NOMO-1 (cell line): ENCODE measurements around the gene PRDM13.
"Not testable (repeated sequence)": the region's sequence is repeated elsewhere in the genome, so short reads cannot be mapped to it uniquely, and the experiment has no call there.

Experiments
- DNase-seq, 2 experiments: peaks; one replicate each; lab custom pipeline; 2025; ENCODE audit not compliant: unreplicated experiment in 2 of 2; lab: John Stamatoyannopoulos, UW

The PRDM13 gene

DNA sequence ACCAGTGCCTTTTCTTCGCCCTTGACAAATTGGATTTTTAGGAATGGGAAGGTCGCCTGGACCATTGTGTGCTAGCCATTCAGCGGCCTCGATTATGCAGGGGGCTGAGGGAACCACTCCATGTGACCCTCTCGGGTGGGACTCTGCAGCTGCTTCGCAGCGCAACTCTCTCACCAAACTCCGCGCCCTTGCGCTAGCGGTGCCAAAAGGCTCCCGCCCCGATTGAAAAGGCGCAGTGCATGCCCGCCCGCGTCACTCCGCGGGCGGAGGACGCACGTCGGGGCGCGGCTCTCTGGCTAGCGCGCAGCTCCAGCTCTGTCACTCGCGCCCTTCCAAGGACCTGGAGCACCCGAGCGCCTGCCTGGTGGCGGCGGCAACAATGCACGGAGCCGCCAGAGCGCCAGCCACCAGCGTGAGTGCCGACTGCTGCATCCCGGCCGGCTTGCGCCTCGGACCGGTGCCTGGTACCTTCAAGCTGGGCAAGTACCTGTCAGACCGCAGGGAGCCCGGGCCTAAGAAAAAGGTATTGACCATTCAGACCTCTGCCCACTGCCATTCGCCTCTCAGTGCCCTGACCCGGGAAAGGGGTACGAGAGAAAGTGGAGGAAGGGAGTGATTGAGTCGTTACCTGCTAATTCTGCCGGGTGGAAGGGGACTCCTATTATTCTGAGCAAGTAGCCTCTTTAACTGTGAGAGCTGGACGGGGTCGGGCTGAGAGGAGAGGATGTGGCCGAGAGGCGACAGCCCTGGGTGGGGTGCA is at the start of gene PRDM13:
PRDM13 (plus strand) TSS at position 178 of the 760 bp plus-strand sequence; CDS start at position 380, 202 bp downstream.
- DNase-seq = no peak

GRCh38 chr6:99559057-99559456 is 47.6 kb upstream of the PRDM13 start:
- DNase-seq = peak in 1 of 2 experiments; percentile 9

GRCh38 chr6:99560668-99561067 is 46.0 kb upstream of the PRDM13 start:
- DNase-seq = no peak

DNA sequence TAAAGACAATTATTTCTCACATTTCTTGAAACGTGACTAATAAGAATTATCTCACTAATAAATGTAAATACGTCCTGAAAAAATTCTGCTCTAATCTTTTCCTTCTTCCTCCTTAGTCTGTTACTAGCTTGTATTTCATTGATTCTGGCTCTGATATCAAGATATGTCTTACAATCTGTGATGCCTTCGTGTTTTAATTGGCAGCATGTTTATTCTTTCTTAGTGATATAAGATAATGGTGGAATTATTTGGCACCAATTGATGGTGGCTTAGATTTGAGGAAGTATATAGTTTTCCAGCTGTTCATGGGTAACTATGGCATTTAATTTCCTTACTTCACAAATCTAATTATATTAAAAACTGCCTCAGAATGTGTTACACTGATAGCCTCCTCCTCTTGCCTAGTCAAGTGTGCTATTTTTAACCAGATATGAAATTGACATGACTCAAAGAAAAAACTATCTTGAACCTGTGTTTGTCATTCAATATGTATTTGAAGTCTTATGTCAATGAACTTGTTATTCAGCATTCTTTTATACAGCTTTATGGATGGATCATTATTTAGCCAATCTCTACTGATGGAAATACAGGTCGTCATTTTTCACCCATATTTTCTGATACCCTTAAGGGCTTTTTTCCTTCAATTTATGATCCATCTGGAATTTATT is 43.4 kb upstream of the PRDM13 start:
- no peak for DNase-seq

- peak; percentile 83 to 87 for DNase-seq
Measured at GRCh38 chr6:99568103-99568933, 38.3 kb upstream of the PRDM13 start, which contains the start of gene CCNC. CCNC (minus strand) TSS chr6:99568660; CDS start chr6:99568527, 133 bp downstream.

DNA sequence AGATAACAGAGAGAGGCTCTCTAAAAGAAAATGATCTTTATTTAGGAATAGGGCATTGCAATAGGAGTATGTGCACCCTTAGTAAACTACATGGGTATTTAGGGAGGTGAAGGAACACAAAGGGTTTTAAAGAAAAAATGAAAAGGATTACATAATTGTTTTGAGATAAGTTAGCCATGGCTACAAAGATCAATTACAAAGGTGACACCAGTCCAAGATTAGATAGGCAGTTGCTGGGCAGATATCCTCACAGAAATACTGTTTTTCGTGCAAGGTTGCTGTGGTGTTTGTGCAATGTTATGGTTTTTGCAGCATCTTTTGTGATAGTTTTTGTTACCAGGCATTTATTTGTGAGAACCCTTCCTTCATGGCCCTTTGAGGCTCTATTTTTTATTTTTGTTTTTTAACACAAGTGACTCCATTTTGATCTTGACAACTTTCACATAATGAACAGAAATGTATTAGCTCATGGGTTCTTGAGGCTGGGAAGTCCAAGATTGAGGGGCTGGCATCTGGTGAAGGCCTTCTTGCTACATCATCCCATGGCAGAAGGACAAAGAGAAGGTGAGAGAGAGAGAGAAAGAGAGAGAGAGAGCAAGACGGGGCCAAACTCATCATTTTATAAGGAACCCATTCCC is 32.5 kb upstream of the PRDM13 start:
- DNase-seq = no peak

DNA sequence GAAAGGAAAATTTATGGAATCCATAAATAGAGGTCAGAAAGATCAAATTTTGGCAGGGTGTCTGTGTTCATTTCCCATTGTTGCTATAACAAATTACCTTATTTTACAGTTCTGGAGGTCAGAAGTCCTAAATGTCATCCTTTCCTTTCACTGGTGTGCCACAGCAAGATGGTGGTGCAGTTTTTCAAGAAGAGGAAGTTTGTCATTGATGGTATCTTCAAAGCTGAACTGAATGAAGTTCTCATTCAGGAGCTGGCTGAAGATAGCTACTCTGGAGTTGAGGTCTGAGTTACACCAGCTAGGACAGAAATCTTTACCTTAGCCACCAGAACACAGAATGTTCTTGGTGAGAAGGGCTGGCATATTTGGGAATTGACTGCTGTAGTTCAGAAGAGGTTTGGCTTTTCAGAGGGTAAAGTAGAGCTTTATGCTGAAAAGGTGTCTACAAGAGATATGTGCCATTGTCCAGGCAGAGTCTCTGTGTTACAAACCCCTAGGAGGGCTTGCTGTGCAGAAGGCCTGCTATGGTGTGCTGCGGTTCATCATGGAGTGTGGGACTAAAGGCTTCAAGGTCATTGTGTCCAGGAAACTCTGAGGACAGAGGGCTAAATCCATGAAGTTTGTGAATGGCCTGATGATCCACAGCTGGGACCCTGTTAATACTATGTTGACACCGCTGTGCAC is 30.9 kb upstream of the PRDM13 start:
- DNase-seq = no peak

- no peak for DNase-seq
Measured at GRCh38 chr6:99579781-99580180, 26.9 kb upstream of the PRDM13 start.

DNA sequence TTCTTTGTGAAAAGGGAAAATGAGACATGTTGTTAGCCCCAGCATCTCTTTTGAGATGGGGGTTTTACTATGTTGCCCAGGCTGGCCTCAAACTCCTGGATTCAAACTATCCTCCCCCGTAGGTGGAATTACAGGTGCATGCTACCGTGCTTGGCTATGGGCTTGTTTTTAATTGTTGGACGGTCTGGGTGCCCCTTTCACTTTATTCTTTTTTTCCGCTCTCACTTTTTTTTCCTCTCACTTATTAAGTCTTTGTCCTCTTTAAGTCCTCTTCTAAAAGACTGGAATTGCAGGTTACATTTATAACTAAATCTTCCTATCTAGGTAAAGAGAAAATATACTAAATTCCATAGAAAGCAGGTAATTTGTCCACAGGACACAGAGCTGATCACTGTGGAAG is 18.8 kb upstream of the PRDM13 start:
- DNase-seq = no peak

DNA sequence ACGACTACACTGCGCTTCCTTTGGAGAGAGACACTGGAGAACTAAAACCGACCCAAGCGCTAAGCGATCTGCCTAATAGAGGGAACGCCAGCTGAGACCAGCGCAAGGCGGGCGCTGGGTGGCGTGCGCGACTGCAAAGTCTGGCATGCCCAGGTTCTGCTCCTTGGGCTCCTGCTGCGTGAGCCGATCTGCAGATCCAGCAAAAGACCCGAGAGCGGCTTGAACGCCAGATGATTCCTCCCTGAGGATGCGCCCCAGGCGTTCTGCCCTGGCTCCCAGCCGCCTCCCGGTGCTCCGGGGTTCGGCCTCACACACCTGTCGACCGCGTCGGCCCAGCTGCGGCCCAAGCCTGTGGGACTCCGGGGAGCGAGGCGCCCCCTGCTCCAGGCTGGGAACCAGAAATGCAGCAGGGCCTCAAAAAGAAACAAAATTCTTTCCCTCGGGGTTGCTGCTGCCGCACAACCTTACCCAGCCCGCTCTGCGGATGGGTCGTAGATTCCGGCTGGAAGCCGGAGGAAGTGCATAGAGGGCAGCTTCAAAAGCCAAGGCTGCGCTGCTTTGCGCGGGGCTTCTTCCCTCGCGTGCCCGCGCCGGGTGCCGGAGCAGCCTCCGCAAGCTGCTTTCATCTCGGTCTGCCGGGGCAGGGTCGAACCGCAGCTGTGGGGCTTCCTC is 17.9 kb upstream of the PRDM13 start:
- DNase-seq = peak; percentile 72 to 76

DNA sequence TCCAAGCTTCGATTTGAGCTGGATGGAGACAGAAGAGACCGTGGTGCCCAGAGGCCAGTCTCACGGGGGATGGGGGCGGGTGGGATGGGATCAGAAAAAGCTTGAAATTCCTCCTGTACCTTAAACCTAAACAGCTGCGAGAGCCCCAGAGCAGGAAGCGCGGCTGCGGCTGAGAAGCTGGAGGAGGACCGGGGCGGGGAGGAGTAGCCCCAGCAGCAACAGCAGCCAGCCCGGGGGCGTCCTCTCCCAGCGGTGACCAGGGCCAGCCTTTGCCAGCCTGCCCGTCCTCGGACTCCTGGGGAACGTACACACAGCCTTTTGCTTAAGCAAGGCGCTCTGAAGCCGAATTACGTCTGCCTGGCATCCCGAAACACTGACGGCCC is 17.4 kb upstream of the PRDM13 start:
- DNase-seq = no peak

- DNase-seq = no peak
Measured at GRCh38 chr6:99589907-99590493, 16.6 kb upstream of the PRDM13 start.

DNA sequence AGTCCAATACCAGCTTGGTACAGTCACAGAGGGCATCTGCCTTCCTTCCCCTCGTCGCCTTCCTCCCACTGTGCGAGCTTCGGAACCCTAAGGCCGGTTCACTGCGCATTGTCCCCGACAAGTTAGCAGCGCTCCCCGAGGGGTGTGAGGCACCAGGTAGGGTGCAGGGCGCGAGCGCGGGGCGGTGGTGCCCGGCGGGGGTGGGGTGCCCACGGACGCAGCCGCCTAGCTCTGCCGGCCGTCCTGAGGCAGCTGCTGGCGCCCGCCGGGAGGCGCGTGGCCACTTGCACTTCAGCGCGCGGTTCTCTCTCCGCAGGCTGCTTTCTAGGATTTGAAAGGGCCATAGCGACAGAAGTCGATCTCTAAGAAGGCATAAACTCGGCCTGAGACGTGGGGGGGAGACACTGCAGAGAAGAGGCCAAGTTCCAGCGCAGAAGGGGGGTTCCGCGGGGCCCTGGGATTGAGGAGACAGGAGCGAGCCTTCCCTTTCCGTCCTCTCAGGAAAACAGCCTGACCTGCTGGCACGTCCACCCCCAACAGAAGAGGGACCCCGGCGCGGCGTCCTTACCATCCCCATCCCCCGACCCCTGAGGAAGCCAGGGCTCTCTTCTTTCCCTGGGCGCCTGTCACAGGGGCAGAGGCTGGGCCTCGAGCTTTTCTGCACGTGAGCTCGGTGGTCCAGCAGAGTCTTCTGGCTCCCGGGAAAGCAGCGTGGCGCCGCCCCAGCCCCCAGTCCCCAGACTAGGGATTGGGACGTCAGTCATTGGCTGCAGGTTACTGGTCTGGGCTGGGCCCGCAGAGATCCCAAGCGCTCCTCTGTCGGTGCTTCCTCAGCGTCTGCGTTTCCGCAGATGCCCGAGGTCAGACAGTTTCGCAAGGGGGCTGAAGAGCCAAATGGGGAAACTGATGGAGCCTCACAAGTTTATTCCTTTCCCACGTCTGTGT is 15.6 kb upstream of the PRDM13 start:
- DNase-seq = no peak

GRCh38 chr6:99591673-99592364 is 14.8 kb upstream of the PRDM13 start:
- no peak for DNase-seq

DNA sequence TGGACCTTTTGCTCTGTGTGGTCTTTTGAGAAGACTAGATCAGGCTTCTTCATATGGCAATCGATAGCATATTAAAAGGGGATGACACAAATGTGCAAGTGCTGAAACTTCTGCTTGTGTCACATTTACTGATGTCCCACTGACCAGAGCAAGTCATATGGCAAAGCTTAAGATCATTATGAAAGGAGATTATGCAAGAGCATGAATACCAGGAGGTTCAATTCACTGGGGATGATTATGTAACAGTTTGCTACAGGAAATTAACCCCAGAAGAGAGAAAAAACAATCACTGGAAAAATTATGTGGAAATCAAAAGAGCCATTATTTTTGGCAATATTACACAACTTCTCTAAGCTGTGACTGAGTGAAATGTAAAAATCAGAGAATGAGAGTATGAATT is 13.7 kb upstream of the PRDM13 start:
- peak; percentile 72 to 97 for DNase-seq

- DNase-seq = not testable (repeated sequence)
Measured at GRCh38 chr6:99594696-99595095, 11.9 kb upstream of the PRDM13 start.

GRCh38 chr6:99602520-99603420 is 3.9 kb upstream of the PRDM13 start:
- no peak for DNase-seq
